GM12872 (cell line): ENCODE results near the gene GASK1B.

Source experiments
- CTCF ChIP-seq: IDR thresholded peaks from 3 replicates; pipeline ENCODE4 v1.5.1; 2011; ENCODE audit warnings: low read depth, mild to moderate bottlenecking, low read length, moderate library complexity; ENCODE audit not compliant: insufficient read depth

GASK1B gene

GRCh38 chr4:158208963-158209640 lies 36.3 kb upstream of the GASK1B start:
- no peak for TF ChIP-seq CTCF

- no peak for TF ChIP-seq CTCF
Measured at GRCh38 chr4:158203929-158204328, 31.1 kb upstream of the GASK1B start.

GRCh38 chr4:158203436-158203835 lies 30.6 kb upstream of the GASK1B start:
- TF ChIP-seq CTCF: no peak

GRCh38 chr4:158202481-158202880 lies 29.7 kb upstream of the GASK1B start:
- TF ChIP-seq CTCF: no peak

GRCh38 chr4:158201876-158202275 lies 29.1 kb upstream of the GASK1B start:
- TF ChIP-seq CTCF: no peak

GRCh38 chr4:158201322-158201721 lies 28.5 kb upstream of the GASK1B start:
- no peak for TF ChIP-seq CTCF

- TF ChIP-seq CTCF: no peak
Measured at GRCh38 chr4:158200214-158200613, 27.4 kb upstream of the GASK1B start.

- TF ChIP-seq CTCF: no peak
Measured at GRCh38 chr4:158197194-158197776, 24.5 kb upstream of the GASK1B start.
